NCI-H1048 (cell line): Measurements from ENCODE around the gene ZFHX2.

ENCODE experiments used
- DNase-seq: peaks from one replicate; lab custom pipeline; 2025; lab: John Stamatoyannopoulos, UW

ZFHX2 gene

GRCh38 chr14:23559926-23560520 is 8.5 kb upstream of the ZFHX2 start:
- no peak for DNase-seq

- DNase-seq: no peak
Measured at GRCh38 chr14:23559010-23559925, 7.7 kb upstream of the ZFHX2 start.

- no peak for DNase-seq
Measured at GRCh38 chr14:23558346-23559009, 6.9 kb upstream of the ZFHX2 start.

- DNase-seq: no peak
Measured at GRCh38 chr14:23557946-23558345, 6.4 kb upstream of the ZFHX2 start.

GRCh38 chr14:23557521-23557920 is 6.0 kb upstream of the ZFHX2 start:
- no peak for DNase-seq

- no peak for DNase-seq
Measured at GRCh38 chr14:23556700-23557440, 5.3 kb upstream of the ZFHX2 start.

GRCh38 chr14:23555882-23556699 is 4.5 kb upstream of the ZFHX2 start, which contains the start of gene THTPA:
THTPA (plus strand) TSS chr14:23556271; CDS start chr14:23556758, 487 bp downstream.
- DNase-seq: peak; percentile 78

GRCh38 chr14:23555533-23555881 is 3.9 kb upstream of the ZFHX2 start:
- DNase-seq: no peak

- DNase-seq: no peak
Measured at GRCh38 chr14:23550812-23551265, 726 bp downstream of the ZFHX2 start.

GRCh38 chr14:23550131-23550811 is 1.3 kb downstream of the ZFHX2 start:
- DNase-seq: no peak

- DNase-seq: no peak
Measured at GRCh38 chr14:23548351-23549318, 2.9 kb downstream of the ZFHX2 start.

- DNase-seq: no peak
Measured at GRCh38 chr14:23547924-23548323, 3.6 kb downstream of the ZFHX2 start.

- DNase-seq: no peak
Measured at GRCh38 chr14:23546450-23547035, 5.0 kb downstream of the ZFHX2 start.

- no peak for DNase-seq
Measured at GRCh38 chr14:23545740-23546365, 5.7 kb downstream of the ZFHX2 start.

- DNase-seq: no peak
Measured at GRCh38 chr14:23544511-23545447, 6.8 kb downstream of the ZFHX2 start.

GRCh38 chr14:23543403-23543802 is 8.2 kb downstream of the ZFHX2 start:
- no peak for DNase-seq

GRCh38 chr14:23542261-23542660 is 9.3 kb downstream of the ZFHX2 start:
- DNase-seq: no peak

GRCh38 chr14:23540141-23540469 is 11.5 kb downstream of the ZFHX2 start:
- DNase-seq: no peak
